ENCODE results near the gene TMEM69.

The TMEM69 gene

DNA sequence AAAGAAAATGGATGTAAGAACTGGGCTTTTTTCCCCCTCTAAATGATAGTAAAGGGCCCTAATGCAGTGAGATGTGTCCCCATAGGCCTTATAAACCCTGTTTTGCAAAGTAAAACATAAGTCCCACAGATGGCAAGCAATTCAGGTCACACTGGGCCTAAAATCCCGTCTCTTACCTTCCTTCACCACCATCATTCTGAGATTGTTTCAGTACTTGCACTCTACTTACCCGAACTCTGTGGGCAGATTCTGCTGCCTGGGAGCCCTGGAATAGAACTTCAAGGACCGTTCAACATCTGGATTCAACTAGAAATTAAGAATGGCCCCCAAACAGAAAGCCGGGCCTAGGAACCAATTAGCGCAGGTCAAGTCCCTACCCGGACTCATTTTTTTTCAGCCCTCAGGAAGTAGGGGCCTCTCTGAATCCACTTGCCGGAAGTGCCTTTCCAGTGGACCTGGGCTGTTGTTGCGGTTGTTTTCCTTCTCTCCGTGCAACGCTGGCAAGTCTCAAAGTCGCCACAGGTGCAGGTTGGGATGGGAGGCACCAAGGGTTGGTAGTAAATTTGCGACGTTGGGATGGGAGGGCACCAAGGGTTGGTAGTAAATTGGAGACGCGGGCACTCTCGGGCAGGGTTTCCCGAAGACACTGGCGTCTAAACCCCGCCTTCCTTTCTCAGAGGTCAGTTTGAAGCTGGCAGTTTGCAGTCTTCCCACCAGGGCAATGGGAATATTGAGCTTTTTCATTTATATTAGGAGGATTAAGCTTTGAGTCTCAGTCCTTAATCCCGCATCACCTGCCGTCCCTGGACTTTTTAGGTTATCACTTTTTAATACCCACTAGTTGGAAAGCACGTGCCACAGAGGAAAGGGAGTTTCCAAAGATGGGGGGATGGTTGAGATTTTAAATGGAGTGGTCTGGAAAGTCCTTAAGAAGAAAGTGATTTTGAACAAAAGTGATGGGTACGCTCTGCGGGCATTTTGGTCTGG is at the start of gene TMEM69 (continued):
- TF ChIP-seq ELK4 (IDR thresholded peaks at IDR 0.05; ENCODE audit: borderline replicate concordance, low read depth, low read length) (no peak), SETDB1 (IDR thresholded peaks at IDR 0.05; ENCODE audit: insufficient read length, low read length) (peak; percentile 58), ZIC2 (tag by site-specific recombination; IDR thresholded peaks at IDR 0.05) (no peak), ZNF558 (tag by site-specific recombination; IDR thresholded peaks at IDR 0.05) (peak; percentile 74; the same call in 1 of the 2 replicates), ZNF37A (tag by site-specific recombination; IDR thresholded peaks at IDR 0.05) (no peak; the same call in 1 of the 2 replicates), ZNF140 (tag by site-specific recombination; IDR thresholded peaks at IDR 0.05) (no peak), SP7 (tag by site-specific recombination; IDR thresholded peaks at IDR 0.05) (peak; percentile 76), ZNF555 (tag by site-specific recombination; conservative IDR thresholded peaks at IDR 0.05) (no peak), REPIN1 (tag by site-specific recombination; IDR thresholded peaks at IDR 0.05; ENCODE audit: low read depth) (no peak), ZNF513 (tag by site-specific recombination; IDR thresholded peaks at IDR 0.05) (no peak; the same call in 1 of the 2 replicates), ZNF518A (tag by site-specific recombination; conservative IDR thresholded peaks at IDR 0.05; ENCODE audit: low read depth) (peak; percentile 84), YY1 (tag by site-specific recombination; IDR thresholded peaks at IDR 0.05) (peak; percentile 92), ZNF792 (tag by site-specific recombination; IDR thresholded peaks at IDR 0.05) (no peak), ZNF133 (tag by site-specific recombination; IDR thresholded peaks at IDR 0.05) (no peak), ZNF18 (tag by site-specific recombination; IDR thresholded peaks at IDR 0.05) (no peak; the same call in 1 of the 2 replicates), ZNF776 (tag by site-specific recombination; IDR thresholded peaks at IDR 0.05; ENCODE audit: borderline replicate concordance) (no peak), SALL2 (tag by site-specific recombination; IDR thresholded peaks at IDR 0.05; ENCODE audit: borderline replicate concordance) (no peak), ZFHX2 (tag by site-specific recombination; conservative IDR thresholded peaks at IDR 0.05) (no peak), ZNF311 (tag by site-specific recombination; IDR thresholded peaks at IDR 0.05; ENCODE audit: borderline replicate concordance) (no peak), KLF1 (tag by site-specific recombination; IDR thresholded peaks at IDR 0.05) (no peak), ZNF416 (tag by site-specific recombination; IDR thresholded peaks at IDR 0.05) (no peak), ZFP69B (tag by site-specific recombination; IDR thresholded peaks at IDR 0.05) (peak; percentile 78), ZNF366 (tag by site-specific recombination; conservative IDR thresholded peaks at IDR 0.05) (peak; percentile 45), ZNF169 (tag by site-specific recombination; IDR thresholded peaks at IDR 0.05) (no peak), ZEB2 (tag by site-specific recombination; IDR thresholded peaks at IDR 0.05) (peak; percentile 61; the same call in 1 of the 2 replicates), ZNF544 (tag by site-specific recombination; IDR thresholded peaks at IDR 0.05) (no peak), ZNF677 (tag by site-specific recombination; IDR thresholded peaks at IDR 0.05) (no peak)
- TF ChIP-seq, protein P1, sequence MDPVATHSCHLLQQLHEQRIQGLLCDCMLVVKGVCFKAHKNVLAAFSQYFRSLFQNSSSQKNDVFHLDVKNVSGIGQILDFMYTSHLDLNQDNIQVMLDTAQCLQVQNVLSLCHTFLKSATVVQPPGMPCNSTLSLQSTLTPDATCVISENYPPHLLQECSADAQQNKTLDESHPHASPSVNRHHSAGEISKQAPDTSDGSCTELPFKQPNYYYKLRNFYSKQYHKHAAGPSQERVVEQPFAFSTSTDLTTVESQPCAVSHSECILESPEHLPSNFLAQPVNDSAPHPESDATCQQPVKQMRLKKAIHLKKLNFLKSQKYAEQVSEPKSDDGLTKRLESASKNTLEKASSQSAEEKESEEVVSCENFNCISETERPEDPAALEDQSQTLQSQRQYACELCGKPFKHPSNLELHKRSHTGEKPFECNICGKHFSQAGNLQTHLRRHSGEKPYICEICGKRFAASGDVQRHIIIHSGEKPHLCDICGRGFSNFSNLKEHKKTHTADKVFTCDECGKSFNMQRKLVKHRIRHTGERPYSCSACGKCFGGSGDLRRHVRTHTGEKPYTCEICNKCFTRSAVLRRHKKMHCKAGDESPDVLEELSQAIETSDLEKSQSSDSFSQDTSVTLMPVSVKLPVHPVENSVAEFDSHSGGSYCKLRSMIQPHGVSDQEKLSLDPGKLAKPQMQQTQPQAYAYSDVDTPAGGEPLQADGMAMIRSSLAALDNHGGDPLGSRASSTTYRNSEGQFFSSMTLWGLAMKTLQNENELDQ (tag by site-specific recombination; IDR thresholded peaks at IDR 0.05; ENCODE audit: low read depth) = no peak
